IPS-20b (cell line): Measurements from ENCODE around the gene TFB1M.
"Not testable (repeated sequence)": the region's sequence is repeated elsewhere in the genome, so short reads cannot be mapped to it uniquely, and the experiment has no call there.

Experiments
- H3K27ac ChIP-seq: one replicate; pipeline ENCODE4 v1.5.1; 2013; ENCODE audit warnings: low read length
- H3K27me3 ChIP-seq: 2 replicates; pipeline ENCODE4 v1.6.1; 2013; ENCODE audit warnings: mild to moderate bottlenecking, low read length, inconsistent platforms; ENCODE audit not compliant: insufficient read depth
- H3K36me3 ChIP-seq: 2 replicates; pipeline ENCODE4 v1.6.1; 2013; ENCODE audit warnings: low read depth, mild to moderate bottlenecking, inconsistent platforms, low read length, moderate library complexity; ENCODE audit not compliant: insufficient read depth
- H3K4me1 ChIP-seq: 2 replicates; pipeline ENCODE4 v1.6.1; 2013; ENCODE audit warnings: mild to moderate bottlenecking, control low read depth, inconsistent platforms, low read length, moderate library complexity; ENCODE audit not compliant: insufficient read depth
- H3K4me3 ChIP-seq: 2 replicates; pipeline ENCODE4 v1.5.1; 2013; ENCODE audit warnings: mild to moderate bottlenecking, low read length, inconsistent platforms
- H3K9ac ChIP-seq: 2 replicates; pipeline ENCODE4 v1.6.1; 2013; ENCODE audit warnings: low read depth, mild to moderate bottlenecking, inconsistent platforms, low read length, moderate library complexity
- H3K9me3 ChIP-seq: 2 replicates; pipeline ENCODE4 v1.6.1; 2013; ENCODE audit warnings: mild to moderate bottlenecking, low read depth, low read length, inconsistent platforms; ENCODE audit not compliant: insufficient read depth

TFB1M gene

GRCh38 chr6:155314773-155315515, 660 bp upstream of the TFB1M start:
- no peaks in the 10 kb centered on the region for H3K9me3 ChIP-seq
- no peaks in the 10 kb centered on the region; the same call in none of the 2 replicates for H3K4me1 ChIP-seq
- peak overlapping the region; percentile 77; the same call in 1 of the 2 replicates for H3K9ac ChIP-seq
- peak overlapping the region; percentile 61 for H3K27ac ChIP-seq
- peaks cover 29% of the 10 kb centered on the region for H3K36me3 ChIP-seq
- H3K27me3 ChIP-seq: no peaks in the 10 kb centered on the region
- H3K4me3 ChIP-seq: peak overlapping the region; percentile 99

- Histone ChIP-seq H3K4me1 (no peaks in the 10 kb centered on the region; the same call in none of the 2 replicates), H3K27ac (peak overlapping the region; percentile 96)
These were observed 637 bp downstream of the TFB1M start for GRCh38 chr6:155313602-155314091.

GRCh38 chr6:155312950-155313349, 1.3 kb downstream of the TFB1M start:
- Histone ChIP-seq H3K4me3 (peak overlapping the region; percentile 99), H3K9ac (peak overlapping the region; percentile 96; the same call in 1 of the 2 replicates)
- H3K27ac ChIP-seq: not testable (repeated sequence)

More at GRCh38 chr6:155313602-155314091, 637 bp downstream of the TFB1M start:
- Histone ChIP-seq H3K4me3 (peak overlapping the region; percentile 99), H3K9me3 (no peaks in the 10 kb centered on the region), H3K9ac (peak overlapping the region; percentile 96), H3K36me3 (peaks cover 42% of the 10 kb centered on the region), H3K27me3 (no peaks in the 10 kb centered on the region)

GRCh38 chr6:155311583-155311982, 2.7 kb downstream of the TFB1M start:
- H3K4me1 ChIP-seq: no peaks in the 10 kb centered on the region; the same call in none of the 2 replicates
- H3K27ac ChIP-seq: no peak overlapping the region

More at GRCh38 chr6:155312950-155313349, 1.3 kb downstream of the TFB1M start:
- not testable (repeated sequence) for H3K4me1 ChIP-seq, H3K9me3 ChIP-seq, H3K27me3 ChIP-seq
- H3K36me3 ChIP-seq: peaks cover 49% of the 10 kb centered on the region

GRCh38 chr6:155311086-155311485, 3.2 kb downstream of the TFB1M start:
- Histone ChIP-seq H3K36me3 (peaks cover 66% of the 10 kb centered on the region), H3K9me3 (no peaks in the 10 kb centered on the region), H3K9ac (no peak overlapping the region), H3K4me1 (no peaks in the 10 kb centered on the region; the same call in none of the 2 replicates), H3K4me3 (no peak overlapping the region), H3K27me3 (no peaks in the 10 kb centered on the region), H3K27ac (no peak overlapping the region)

More at GRCh38 chr6:155311583-155311982, 2.7 kb downstream of the TFB1M start:
- H3K36me3 ChIP-seq: peaks cover 61% of the 10 kb centered on the region
- H3K9me3 ChIP-seq: no peaks in the 10 kb centered on the region
- H3K9ac ChIP-seq: no peak overlapping the region
- no peaks in the 10 kb centered on the region for H3K27me3 ChIP-seq
- H3K4me3 ChIP-seq: no peak overlapping the region

GRCh38 chr6:155310596-155310995, 3.7 kb downstream of the TFB1M start:
- H3K27me3 ChIP-seq: no peaks in the 10 kb centered on the region
- no peak overlapping the region for H3K4me3 ChIP-seq
- no peaks in the 10 kb centered on the region for H3K9me3 ChIP-seq
- H3K4me1 ChIP-seq: no peaks in the 10 kb centered on the region; the same call in none of the 2 replicates
- H3K27ac ChIP-seq: no peak overlapping the region
- H3K36me3 ChIP-seq: peaks cover 70% of the 10 kb centered on the region
- no peak overlapping the region for H3K9ac ChIP-seq

- no peak overlapping the region for H3K27ac ChIP-seq
- H3K36me3 ChIP-seq: peaks cover 77% of the 10 kb centered on the region
- H3K9me3 ChIP-seq: no peaks in the 10 kb centered on the region
- H3K4me3 ChIP-seq: no peak overlapping the region
- H3K4me1 ChIP-seq: no peaks in the 10 kb centered on the region; the same call in 1 of the 2 replicates
- no peak overlapping the region for H3K9ac ChIP-seq
- H3K27me3 ChIP-seq: no peaks in the 10 kb centered on the region
These were observed 5.1 kb downstream of the TFB1M start for GRCh38 chr6:155309150-155309549.

- Histone ChIP-seq H3K4me3 (no peak overlapping the region), H3K4me1 (peaks cover 2% of the 10 kb centered on the region), H3K27ac (no peak overlapping the region), H3K27me3 (no peaks in the 10 kb centered on the region), H3K9me3 (no peaks in the 10 kb centered on the region), H3K36me3 (peaks cover 85% of the 10 kb centered on the region), H3K9ac (no peak overlapping the region)
These were observed 7.3 kb downstream of the TFB1M start for GRCh38 chr6:155306958-155307357.

GRCh38 chr6:155303361-155303870, 10.9 kb downstream of the TFB1M start:
- H3K4me3 ChIP-seq: no peak overlapping the region
- H3K9me3 ChIP-seq: no peaks in the 10 kb centered on the region
- H3K27me3 ChIP-seq: no peaks in the 10 kb centered on the region
- no peak overlapping the region for H3K27ac ChIP-seq
- H3K4me1 ChIP-seq: peaks cover 11% of the 10 kb centered on the region
- H3K9ac ChIP-seq: no peak overlapping the region
- H3K36me3 ChIP-seq: peaks cover 75% of the 10 kb centered on the region

- Histone ChIP-seq H3K27me3 (no peaks in the 10 kb centered on the region), H3K4me3 (no peak overlapping the region), H3K36me3 (peaks cover 76% of the 10 kb centered on the region)
These were observed 12.4 kb downstream of the TFB1M start for GRCh38 chr6:155301867-155302266.

GRCh38 chr6:155297669-155298068, 16.6 kb downstream of the TFB1M start:
- Histone ChIP-seq H3K27me3 (no peaks in the 10 kb centered on the region), H3K4me1 (peaks cover 11% of the 10 kb centered on the region), H3K4me3 (no peak overlapping the region), H3K36me3 (peaks cover 81% of the 10 kb centered on the region), H3K9me3 (no peaks in the 10 kb centered on the region), H3K27ac (no peak overlapping the region), H3K9ac (no peak overlapping the region)

More at GRCh38 chr6:155301867-155302266, 12.4 kb downstream of the TFB1M start:
- no peaks in the 10 kb centered on the region for H3K9me3 ChIP-seq
- H3K9ac ChIP-seq: no peak overlapping the region
- H3K27ac ChIP-seq: no peak overlapping the region
- peaks cover 11% of the 10 kb centered on the region for H3K4me1 ChIP-seq

- no peaks in the 10 kb centered on the region for H3K27me3 ChIP-seq
- H3K9me3 ChIP-seq: no peaks in the 10 kb centered on the region
- peaks cover 94% of the 10 kb centered on the region for H3K36me3 ChIP-seq
- H3K4me1 ChIP-seq: no peaks in the 10 kb centered on the region
- no peak overlapping the region for H3K4me3 ChIP-seq
- no peak overlapping the region for H3K27ac ChIP-seq
- H3K9ac ChIP-seq: no peak overlapping the region
These were observed 21.6 kb downstream of the TFB1M start for GRCh38 chr6:155292711-155293110.
